Measurements from ENCODE around the gene PROX1. TPM values are rescaled to one million over a fixed set of nuclear protein-coding genes. Genes with fewer than 3 reads are reported as not detected.

Gene PROX1
- total RNA-seq, 2 donors from 2014 or later, result 0.21 to 4.3 TPM

GRCh38 chr1:213972141-213972540 lies 15.6 kb upstream of the PROX1 start:
- Histone ChIP-seq H3K36me3 (no peaks in the 10 kb centered on the region), H3K27me3 (replicated peaks; ENCODE audit: insufficient read depth) (no peaks in the 10 kb centered on the region), H3K4me1 (ENCODE audit: control insufficient read depth in 1 of 2, low read depth in 2 of 2) (no peaks in the 10 kb centered on the region), H3K9me3 (no peaks in the 10 kb centered on the region), H3K27ac (no peak overlapping the region), H3K4me3 (no peak overlapping the region)
- TF ChIP-seq CTCF (IDR thresholded peaks at IDR 0.05), result no peak
- ATAC-seq (ENCODE audit: insufficient number of reproducible peaks, low FRiP score, low read depth) (no peak), DNase-seq (ENCODE audit: low spot score) (no peak)

DNA sequence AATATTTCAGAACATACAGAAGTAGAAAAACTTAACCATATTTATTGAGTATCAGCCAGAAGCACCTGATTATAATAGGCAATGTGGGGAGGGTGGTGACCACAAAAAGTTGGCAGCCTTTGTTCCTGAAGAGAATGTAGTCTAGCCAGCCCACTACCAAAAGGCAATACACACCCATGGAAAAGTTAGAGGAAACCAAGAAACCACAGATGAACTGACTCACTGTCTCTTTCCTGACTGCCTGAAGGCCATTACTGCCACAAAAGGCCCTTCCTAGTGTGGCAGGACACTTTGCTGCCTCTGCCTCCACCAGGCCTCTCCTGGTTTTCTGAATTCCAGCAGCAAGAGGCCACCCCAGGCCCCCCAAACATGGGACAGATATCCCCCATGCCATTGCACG lies 14.6 kb upstream of the PROX1 start:
- no peak overlapping the region for H3K4me3 ChIP-seq
- H3K27ac ChIP-seq, result no peak overlapping the region
- no peaks in the 10 kb centered on the region for H3K4me1 ChIP-seq (ENCODE audit: control insufficient read depth in 1 of 2, low read depth in 2 of 2)
- DNase-seq (ENCODE audit: low spot score) (no peak), ATAC-seq (ENCODE audit: insufficient number of reproducible peaks, low FRiP score, low read depth) (no peak)
- no peaks in the 10 kb centered on the region for H3K9me3 ChIP-seq
- no peaks in the 10 kb centered on the region for H3K27me3 ChIP-seq (replicated peaks; ENCODE audit: insufficient read depth)
- no peaks in the 10 kb centered on the region for H3K36me3 ChIP-seq
- TF ChIP-seq CTCF (IDR thresholded peaks at IDR 0.05), result no peak

- Histone ChIP-seq H3K27me3 (replicated peaks; ENCODE audit: insufficient read depth) (peaks cover 13% of the 10 kb centered on the region), H3K36me3 (no peaks in the 10 kb centered on the region), H3K4me3 (no peak overlapping the region), H3K9me3 (no peaks in the 10 kb centered on the region), H3K27ac (no peak overlapping the region), H3K4me1 (ENCODE audit: control insufficient read depth in 1 of 2, low read depth in 2 of 2) (no peaks in the 10 kb centered on the region)
- DNase-seq (ENCODE audit: low spot score) (no peak), ATAC-seq (ENCODE audit: insufficient number of reproducible peaks, low FRiP score, low read depth) (no peak)
- TF ChIP-seq CTCF (IDR thresholded peaks at IDR 0.05), result no peak
These were observed 10.9 kb upstream of the PROX1 start for GRCh38 chr1:213976665-213977485.

DNA sequence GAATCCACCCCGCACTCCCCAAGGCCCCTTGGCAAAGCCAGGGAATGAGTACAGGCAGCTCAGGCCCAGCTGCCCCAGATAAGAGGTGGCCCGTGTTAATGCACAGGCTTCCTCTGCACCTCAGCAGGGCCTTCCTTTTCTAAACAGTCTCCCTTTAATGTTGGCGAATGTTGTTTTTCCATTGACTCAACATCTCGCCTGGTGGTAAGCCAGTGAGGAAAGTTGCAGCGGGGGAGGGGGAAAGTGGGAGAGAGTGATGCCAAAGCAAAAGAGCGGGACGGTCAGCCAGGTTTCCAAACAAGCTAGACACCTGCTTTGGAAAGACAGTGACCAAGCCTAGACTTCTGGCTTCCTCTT lies 10.3 kb upstream of the PROX1 start:
- ATAC-seq (ENCODE audit: insufficient number of reproducible peaks, low FRiP score, low read depth), result no peak
- peaks cover 0 to 2% of the 10 kb centered on the region in 2 donors for H3K4me1 ChIP-seq (ENCODE audit: control insufficient read depth in 1 of 2, low read depth in 2 of 2)
- no peaks in the 10 kb centered on the region for H3K36me3 ChIP-seq
- no peak overlapping the region for H3K27ac ChIP-seq
- no peak for TF ChIP-seq CTCF (IDR thresholded peaks at IDR 0.05)
- H3K27me3 ChIP-seq (replicated peaks; ENCODE audit: insufficient read depth), result peaks cover 13% of the 10 kb centered on the region
- no peak for DNase-seq (ENCODE audit: low spot score)
- no peaks in the 10 kb centered on the region for H3K9me3 ChIP-seq
- H3K4me3 ChIP-seq, result no peak overlapping the region

GRCh38 chr1:213977909-213978308 lies 9.9 kb upstream of the PROX1 start:
- no peak overlapping the region for H3K27ac ChIP-seq
- peaks cover 13% of the 10 kb centered on the region for H3K27me3 ChIP-seq (replicated peaks; ENCODE audit: insufficient read depth)

More at GRCh38 chr1:213977909-213978308, 9.9 kb upstream of the PROX1 start:
- ATAC-seq (ENCODE audit: insufficient number of reproducible peaks, low FRiP score, low read depth) (no peak), DNase-seq (ENCODE audit: low spot score) (no peak)
- Histone ChIP-seq H3K4me3 (no peak overlapping the region), H3K4me1 (ENCODE audit: control insufficient read depth in 1 of 2, low read depth in 2 of 2) (peaks cover 3 to 7% of the 10 kb centered on the region in 2 donors), H3K36me3 (no peaks in the 10 kb centered on the region), H3K9me3 (no peaks in the 10 kb centered on the region)
- no peak for TF ChIP-seq CTCF (IDR thresholded peaks at IDR 0.05)
